Right lobe of liver (tissue), 4 donors: ENCODE measurements around the gene LRMDA.

Source experiments
- CTCF ChIP-seq, 4 donors: fragments of 200-600 bp in 3 of 4; fragments of 450-650 bp in 1 of 4; IDR thresholded peaks; one replicate each; pipeline versions ENCODE4 v1.5.1 to v1.8.0; 2016 to 2022; ENCODE audit warnings: antibody characterized with exemption in 4 of 4, mild to moderate bottlenecking in 2 of 4
- POLR2A ChIP-seq: fragments of 450-650 bp; IDR thresholded peaks from one replicate; pipeline ENCODE4 v1.6.1; 2017; ENCODE audit warnings: antibody characterized with exemption, mild to moderate bottlenecking
- donor health status: DM: no; HTN: no; CAD: no.
- donor health status: DM: no; HTN: no; CAD: no.
- donor health status: DM: no; HTN: yes; CAD: no.

- TF ChIP-seq CTCF (IDR thresholded peaks at IDR 0.05) = no peak
- no peak for TF ChIP-seq POLR2A
These were observed 6.3 kb downstream of the LRMDA start for GRCh38 chr10:75437693-75438092.
